ENCODE data around the gene BMP2. TPM values are rescaled to one million over a fixed set of nuclear protein-coding genes. Genes with fewer than 3 reads are reported as not detected.

Gene BMP2
- total RNA-seq, 1 donor from 2014 or later = 17.2 TPM

DNA sequence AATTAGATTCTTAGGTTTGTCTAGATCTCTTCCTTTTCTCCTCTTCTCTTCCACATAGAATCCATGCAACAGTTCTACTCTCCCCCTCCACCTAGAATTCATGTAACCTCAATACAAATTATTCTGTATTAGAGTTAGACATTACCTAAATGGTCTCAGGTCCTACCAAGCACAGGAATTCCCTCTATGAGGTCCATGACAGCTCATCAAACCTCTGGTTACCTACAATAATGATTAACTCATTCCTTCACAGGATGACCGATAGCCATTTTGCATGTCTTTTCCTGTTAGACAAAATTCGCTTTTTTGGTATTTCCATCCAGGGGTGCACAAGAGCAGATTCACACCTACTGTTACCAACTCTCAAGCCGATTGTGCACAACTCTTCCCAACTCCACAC, 27.4 kb upstream of the BMP2 start:
- no peaks in the 10 kb centered on the region for H3K36me3 ChIP-seq (ENCODE audit: control insufficient read depth, insufficient read depth, low read length)
- DNase-seq (ENCODE audit: low read depth) = peak; percentile 16
- no peaks in the 10 kb centered on the region for H3K27me3 ChIP-seq (ENCODE audit: control insufficient read depth, insufficient read depth, low read length)
- TF ChIP-seq, protein P1, sequence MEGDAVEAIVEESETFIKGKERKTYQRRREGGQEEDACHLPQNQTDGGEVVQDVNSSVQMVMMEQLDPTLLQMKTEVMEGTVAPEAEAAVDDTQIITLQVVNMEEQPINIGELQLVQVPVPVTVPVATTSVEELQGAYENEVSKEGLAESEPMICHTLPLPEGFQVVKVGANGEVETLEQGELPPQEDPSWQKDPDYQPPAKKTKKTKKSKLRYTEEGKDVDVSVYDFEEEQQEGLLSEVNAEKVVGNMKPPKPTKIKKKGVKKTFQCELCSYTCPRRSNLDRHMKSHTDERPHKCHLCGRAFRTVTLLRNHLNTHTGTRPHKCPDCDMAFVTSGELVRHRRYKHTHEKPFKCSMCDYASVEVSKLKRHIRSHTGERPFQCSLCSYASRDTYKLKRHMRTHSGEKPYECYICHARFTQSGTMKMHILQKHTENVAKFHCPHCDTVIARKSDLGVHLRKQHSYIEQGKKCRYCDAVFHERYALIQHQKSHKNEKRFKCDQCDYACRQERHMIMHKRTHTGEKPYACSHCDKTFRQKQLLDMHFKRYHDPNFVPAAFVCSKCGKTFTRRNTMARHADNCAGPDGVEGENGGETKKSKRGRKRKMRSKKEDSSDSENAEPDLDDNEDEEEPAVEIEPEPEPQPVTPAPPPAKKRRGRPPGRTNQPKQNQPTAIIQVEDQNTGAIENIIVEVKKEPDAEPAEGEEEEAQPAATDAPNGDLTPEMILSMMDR (IDR thresholded peaks at IDR 0.05; ENCODE audit: insufficient read depth, low read length, poor library complexity, severe bottlenecking) = no peak
- H3K4me3 ChIP-seq (ENCODE audit: low read depth, low read length) = no peak overlapping the region

DNA sequence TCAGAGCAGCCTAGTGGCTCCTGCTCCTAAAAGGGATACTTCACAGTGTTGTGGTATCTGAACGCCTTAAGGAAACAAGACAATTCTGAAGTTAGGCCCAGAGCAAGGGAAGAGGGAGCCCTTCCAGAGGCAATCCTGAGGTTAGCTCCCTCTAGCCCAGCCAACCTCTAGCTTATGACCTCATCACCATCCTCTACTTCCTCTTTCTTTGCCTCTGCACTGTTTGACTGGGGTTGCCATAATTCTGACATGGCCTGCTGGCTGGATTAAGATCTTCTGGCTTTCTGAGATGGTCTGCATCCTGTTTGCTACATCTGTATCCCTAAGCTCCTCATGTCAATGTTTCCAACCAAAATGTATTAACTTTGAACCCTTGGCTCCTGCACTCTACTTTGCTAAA, 23.3 kb upstream of the BMP2 start:
- Histone ChIP-seq H3K4me3 (ENCODE audit: low read depth, low read length) (no peak overlapping the region), H3K27me3 (ENCODE audit: control insufficient read depth, insufficient read depth, low read length) (no peaks in the 10 kb centered on the region), H3K36me3 (ENCODE audit: control insufficient read depth, insufficient read depth, low read length) (no peaks in the 10 kb centered on the region)
- TF ChIP-seq, protein P1 (IDR thresholded peaks at IDR 0.05; ENCODE audit: insufficient read depth, low read length, poor library complexity, severe bottlenecking) = no peak
- no peak for DNase-seq (ENCODE audit: low read depth)

DNA sequence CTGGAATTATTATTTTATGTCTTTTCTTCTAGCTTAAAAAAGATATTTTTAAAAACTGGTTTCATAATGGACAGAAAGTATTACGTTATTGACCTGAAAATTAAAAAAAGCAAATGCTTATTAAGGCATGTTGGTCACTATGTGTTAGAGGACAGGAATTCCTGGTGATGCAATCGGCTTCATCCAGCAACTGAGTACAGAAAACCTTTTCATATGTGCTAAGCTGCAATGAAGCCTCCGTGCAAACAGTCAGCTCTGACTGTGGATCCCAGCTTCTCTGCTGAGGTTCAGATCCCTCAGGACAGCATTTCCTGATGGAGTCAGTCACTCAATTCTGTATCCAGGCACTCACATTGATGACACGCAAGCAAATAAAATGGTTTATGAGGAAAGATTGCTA, 22.7 kb upstream of the BMP2 start:
- TF ChIP-seq, protein P1 (IDR thresholded peaks at IDR 0.05; ENCODE audit: insufficient read depth, low read length, poor library complexity, severe bottlenecking) = no peak
- no peak overlapping the region for H3K4me3 ChIP-seq (ENCODE audit: low read depth, low read length)
- no peaks in the 10 kb centered on the region for H3K27me3 ChIP-seq (ENCODE audit: control insufficient read depth, insufficient read depth, low read length)
- DNase-seq (ENCODE audit: low read depth) = no peak
- H3K36me3 ChIP-seq (ENCODE audit: control insufficient read depth, insufficient read depth, low read length) = no peaks in the 10 kb centered on the region

DNA sequence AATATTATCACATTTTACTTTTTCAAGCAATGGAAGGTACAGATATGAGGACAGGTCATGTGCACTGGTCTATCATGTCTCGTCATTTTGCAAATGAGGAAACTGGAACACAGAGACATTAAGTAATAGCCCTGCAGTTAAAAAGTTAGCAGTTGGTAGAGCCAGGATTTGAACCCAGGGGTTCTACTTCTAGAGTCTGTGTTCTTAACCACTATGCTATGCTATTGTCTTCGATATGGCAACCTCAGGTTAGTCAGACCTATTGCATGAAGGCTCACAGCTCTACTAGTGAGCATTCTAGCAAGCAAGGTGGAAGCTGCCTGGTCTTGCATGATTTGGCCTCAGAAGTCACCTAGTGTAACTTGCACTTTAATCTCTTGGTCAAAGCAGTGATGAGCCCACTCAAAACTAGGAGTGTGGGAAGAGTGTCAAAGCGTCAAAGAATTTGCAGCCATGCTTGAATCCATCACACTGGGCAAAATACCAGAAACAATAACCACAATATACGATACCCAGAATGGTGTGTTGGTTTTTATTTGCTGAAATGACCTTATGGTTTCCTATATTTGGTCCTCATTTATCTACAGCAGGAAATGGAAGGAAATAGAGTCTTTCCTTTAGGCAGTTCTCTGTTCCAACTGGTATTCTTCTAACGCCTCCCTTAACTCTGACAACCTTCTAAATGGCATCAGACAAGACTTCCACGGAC, 20.4 kb upstream of the BMP2 start:
- DNase-seq (ENCODE audit: low read depth) = no peak
- TF ChIP-seq, protein P1 (IDR thresholded peaks at IDR 0.05; ENCODE audit: insufficient read depth, low read length, poor library complexity, severe bottlenecking) = no peak
- H3K27me3 ChIP-seq (ENCODE audit: control insufficient read depth, insufficient read depth, low read length) = no peaks in the 10 kb centered on the region
- no peak overlapping the region for H3K4me3 ChIP-seq (ENCODE audit: low read depth, low read length)
- no peaks in the 10 kb centered on the region for H3K36me3 ChIP-seq (ENCODE audit: control insufficient read depth, insufficient read depth, low read length)

DNA sequence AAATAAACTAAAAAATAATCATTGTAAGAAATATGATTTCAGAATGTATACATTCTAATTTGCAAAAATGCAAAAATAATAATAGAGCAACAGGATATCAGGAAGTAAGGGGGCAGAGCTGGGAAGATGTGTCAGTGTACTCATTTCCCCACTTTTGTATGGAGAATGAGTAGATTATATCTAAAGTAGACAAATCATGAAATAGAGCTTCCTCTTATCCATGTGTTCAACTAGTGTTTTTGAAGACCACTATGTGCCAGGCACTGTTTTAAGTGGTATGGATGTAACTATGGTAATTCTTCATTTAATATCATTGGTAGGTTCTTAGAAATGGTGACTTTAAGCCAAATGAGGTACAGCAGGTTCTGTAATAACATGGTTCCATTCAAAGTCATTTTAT, 17.0 kb upstream of the BMP2 start:
- Histone ChIP-seq H3K27me3 (ENCODE audit: control insufficient read depth, insufficient read depth, low read length) (no peaks in the 10 kb centered on the region), H3K4me3 (ENCODE audit: low read depth, low read length) (no peak overlapping the region), H3K36me3 (ENCODE audit: control insufficient read depth, insufficient read depth, low read length) (no peaks in the 10 kb centered on the region)
- no peak for DNase-seq (ENCODE audit: low read depth)
- TF ChIP-seq, protein P1 (IDR thresholded peaks at IDR 0.05; ENCODE audit: insufficient read depth, low read length, poor library complexity, severe bottlenecking) = no peak

Measured in kidney epithelial cell (primary cell).